Measurements from ENCODE around the gene MOGAT1. TPM values are rescaled to one million over a fixed set of nuclear protein-coding genes. Genes with fewer than 3 reads are reported as not detected.

The MOGAT1 gene
- total RNA-seq, 1 experiment from 2014 or later, result not detected

DNA sequence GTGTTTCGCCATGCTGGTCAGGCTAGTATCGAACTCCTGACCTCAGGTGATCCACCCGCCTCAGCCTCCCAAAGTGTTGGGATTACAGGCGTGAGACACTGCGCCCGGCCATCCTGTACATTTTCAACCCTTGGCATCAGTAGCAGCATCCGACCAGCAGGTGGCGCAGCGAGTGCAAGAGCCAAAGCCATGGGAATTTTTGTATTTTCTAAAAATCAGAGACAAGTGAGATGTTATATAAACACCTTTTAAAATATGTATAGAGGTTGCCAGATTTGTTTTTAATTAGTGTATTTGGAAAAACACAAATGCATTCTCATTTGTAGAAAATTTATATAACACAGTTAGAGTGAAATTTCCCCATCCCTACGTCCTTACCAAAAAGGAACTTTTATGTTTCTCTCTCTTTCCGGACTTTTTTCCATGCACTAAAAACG lies 36.8 kb downstream of the MOGAT1 start:
- Histone ChIP-seq H3K27me3 (ENCODE audit: insufficient read depth, low read length) (no peaks in the 10 kb centered on the region), H3T11ph (ENCODE audit: low read length) (no peak overlapping the region), H3K79me2 (ENCODE audit: insufficient read depth, low read length) (no peaks in the 10 kb centered on the region), H3K23ac (ENCODE audit: insufficient read length, low read depth, low read length) (no peak overlapping the region), H2BK12ac (ENCODE audit: insufficient read length, low read depth, low read length) (no peak overlapping the region), H2AFZ (ENCODE audit: low read length) (no peak overlapping the region), H3K27ac (ENCODE audit: insufficient read length, low read depth, low read length) (no peak overlapping the region), H3K23me2 (ENCODE audit: insufficient read length, low read depth, low read length, poor library complexity, severe bottlenecking) (no peaks in the 10 kb centered on the region), H4K91ac (ENCODE audit: insufficient read length, low read depth, low read length) (no peak overlapping the region), H3K4me2 (ENCODE audit: insufficient read depth, insufficient read length, low read length) (no peak overlapping the region), H3K56ac (ENCODE audit: insufficient read length, low read depth, low read length) (no peak overlapping the region), H3K79me1 (ENCODE audit: insufficient read depth, low read depth, low read length, poor library complexity, severe bottlenecking) (no peaks in the 10 kb centered on the region), H2BK120ac (ENCODE audit: low read depth, low read length, poor library complexity, severe bottlenecking) (no peak overlapping the region), H2AK5ac (ENCODE audit: insufficient read length, low read length) (no peak overlapping the region), H3K4ac (ENCODE audit: low read depth, low read length) (no peak overlapping the region), H3K18ac (ENCODE audit: insufficient read length, low read depth, low read length) (no peak overlapping the region), H2BK20ac (ENCODE audit: low read depth, low read length, poor library complexity, severe bottlenecking) (no peak overlapping the region), H3K9me3 (ENCODE audit: control insufficient read depth, low read depth, low read length) (no peaks in the 10 kb centered on the region), H3K9ac (ENCODE audit: extremely low read depth, insufficient read length, low read length) (no peak overlapping the region), H2BK15ac (ENCODE audit: low read depth, low read length) (no peak overlapping the region), H4K20me1 (ENCODE audit: control insufficient read depth, insufficient read depth, insufficient read length) (no peaks in the 10 kb centered on the region), H3K4me1 (ENCODE audit: insufficient read depth, low read length) (no peaks in the 10 kb centered on the region; the same call in 1 of the 2 replicates), H2BK5ac (ENCODE audit: insufficient read length, low read length) (no peak overlapping the region), H3K14ac (ENCODE audit: insufficient read depth, low read length) (no peak overlapping the region), H4K8ac (replicated peaks; ENCODE audit: insufficient read length, low read depth, low read length) (no peak overlapping the region), H4K5ac (ENCODE audit: insufficient read length, low read depth, low read length) (no peak overlapping the region)
- no CpG with 5 or more reads among the region's 12 CpGs for WGBS (ENCODE audit: extremely low coverage, insufficient read length, low lambda C conversion rate)
- no peaks in the 10 kb centered on the region; a peak in 2 of 5 replicates for H3K9me3 Mint-ChIP-seq
- TF ChIP-seq, protein P1, sequence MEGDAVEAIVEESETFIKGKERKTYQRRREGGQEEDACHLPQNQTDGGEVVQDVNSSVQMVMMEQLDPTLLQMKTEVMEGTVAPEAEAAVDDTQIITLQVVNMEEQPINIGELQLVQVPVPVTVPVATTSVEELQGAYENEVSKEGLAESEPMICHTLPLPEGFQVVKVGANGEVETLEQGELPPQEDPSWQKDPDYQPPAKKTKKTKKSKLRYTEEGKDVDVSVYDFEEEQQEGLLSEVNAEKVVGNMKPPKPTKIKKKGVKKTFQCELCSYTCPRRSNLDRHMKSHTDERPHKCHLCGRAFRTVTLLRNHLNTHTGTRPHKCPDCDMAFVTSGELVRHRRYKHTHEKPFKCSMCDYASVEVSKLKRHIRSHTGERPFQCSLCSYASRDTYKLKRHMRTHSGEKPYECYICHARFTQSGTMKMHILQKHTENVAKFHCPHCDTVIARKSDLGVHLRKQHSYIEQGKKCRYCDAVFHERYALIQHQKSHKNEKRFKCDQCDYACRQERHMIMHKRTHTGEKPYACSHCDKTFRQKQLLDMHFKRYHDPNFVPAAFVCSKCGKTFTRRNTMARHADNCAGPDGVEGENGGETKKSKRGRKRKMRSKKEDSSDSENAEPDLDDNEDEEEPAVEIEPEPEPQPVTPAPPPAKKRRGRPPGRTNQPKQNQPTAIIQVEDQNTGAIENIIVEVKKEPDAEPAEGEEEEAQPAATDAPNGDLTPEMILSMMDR (conservative IDR thresholded peaks at IDR 0.05), result peak; percentile 94
- peaks cover 1% of the 10 kb centered on the region; the same call in 1 of the 2 replicates for H3K27me3 Mint-ChIP-seq (ENCODE audit: low read depth)
- H3K27ac Mint-ChIP-seq, result no peak overlapping the region
- peak; percentile 68 for DNase-seq
- no peak overlapping the region for H3K4me3 Mint-ChIP-seq
- H3K4me1 Mint-ChIP-seq, result peaks cover 23 to 29% of the 10 kb centered on the region in 2 experiments
- peaks cover 0 to 2% (median 0%) of the 10 kb centered on the region in 3 experiments; a peak in 1 of 7 replicates for H3K36me3 Mint-ChIP-seq (ENCODE audit: insufficient read depth in 1 of 3, low read depth in 3 of 3)

All from H9 (cell line).